Measurements from ENCODE around the gene BICD1. TPM values are rescaled to one million over a fixed set of nuclear protein-coding genes. Genes with fewer than 3 reads are reported as not detected.

BICD1 gene
- polyA plus RNA-seq, 2 donors = 1.7 to 2.0 TPM

GRCh38 chr12:32309811-32310736, 203.4 kb downstream of the BICD1 start:
- 48 to 60% methylated on average over 10 of the region's 10 CpGs for WGBS, 2 donors
- no peaks in the 10 kb centered on the region for H3K27me3 ChIP-seq (ENCODE audit: control insufficient read depth in 1 of 2, insufficient read depth in 2 of 2, low read length in 2 of 2)
- H3K36me3 ChIP-seq (ENCODE audit: control insufficient read depth in 2 of 2, insufficient read depth in 2 of 2, low read length in 1 of 2) = no peaks in the 10 kb centered on the region
- H3K27ac ChIP-seq (ENCODE audit: low read depth in 2 of 2, low read length in 1 of 2) = no peak overlapping the region
- H3K9me3 ChIP-seq (ENCODE audit: control insufficient read depth in 2 of 2, insufficient read depth in 1 of 2, low read depth in 1 of 2, low read length in 1 of 2) = no peaks in the 10 kb centered on the region
- no peak overlapping the region for H3K4me3 ChIP-seq (ENCODE audit: low read depth in 1 of 2, low read length in 2 of 2)
- H3K4me1 ChIP-seq (ENCODE audit: control insufficient read depth in 2 of 2, insufficient read depth in 2 of 2, low read length in 1 of 2) = no peaks in the 10 kb centered on the region

GRCh38 chr12:32312049-32312670, 205.5 kb downstream of the BICD1 start:
- WGBS, 2 donors = 88 to 92% methylated on average over 2 of the region's 2 CpGs
- Histone ChIP-seq H3K4me1 (ENCODE audit: control insufficient read depth in 2 of 2, insufficient read depth in 2 of 2, low read length in 1 of 2) (no peaks in the 10 kb centered on the region), H3K9me3 (ENCODE audit: control insufficient read depth in 2 of 2, insufficient read depth in 1 of 2, low read depth in 1 of 2, low read length in 1 of 2) (no peaks in the 10 kb centered on the region), H3K27ac (ENCODE audit: low read depth in 2 of 2, low read length in 1 of 2) (no peak overlapping the region), H3K27me3 (ENCODE audit: control insufficient read depth in 1 of 2, insufficient read depth in 2 of 2, low read length in 2 of 2) (no peaks in the 10 kb centered on the region), H3K4me3 (ENCODE audit: low read depth in 1 of 2, low read length in 2 of 2) (no peak overlapping the region), H3K36me3 (ENCODE audit: control insufficient read depth in 2 of 2, insufficient read depth in 2 of 2, low read length in 1 of 2) (no peaks in the 10 kb centered on the region)

- H3K27ac ChIP-seq (ENCODE audit: low read depth in 2 of 2, low read length in 1 of 2) = no peak overlapping the region
- no peaks in the 10 kb centered on the region for H3K27me3 ChIP-seq (ENCODE audit: control insufficient read depth in 1 of 2, insufficient read depth in 2 of 2, low read length in 2 of 2)
- H3K9me3 ChIP-seq (ENCODE audit: control insufficient read depth in 2 of 2, insufficient read depth in 1 of 2, low read depth in 1 of 2, low read length in 1 of 2) = no peaks in the 10 kb centered on the region
- WGBS, 2 donors = 85 to 93% methylated on average over 7 of the region's 7 CpGs
- no peaks in the 10 kb centered on the region for H3K4me1 ChIP-seq (ENCODE audit: control insufficient read depth in 2 of 2, insufficient read depth in 2 of 2, low read length in 1 of 2)
- H3K36me3 ChIP-seq (ENCODE audit: control insufficient read depth in 2 of 2, insufficient read depth in 2 of 2, low read length in 1 of 2) = no peaks in the 10 kb centered on the region
- no peak overlapping the region for H3K4me3 ChIP-seq (ENCODE audit: low read depth in 1 of 2, low read length in 2 of 2)
Measured at GRCh38 chr12:32322354-32322753, 215.7 kb downstream of the BICD1 start.

- H3K4me3 ChIP-seq (ENCODE audit: low read depth in 1 of 2, low read length in 2 of 2) = no peak overlapping the region
- H3K27me3 ChIP-seq (ENCODE audit: control insufficient read depth in 1 of 2, insufficient read depth in 2 of 2, low read length in 2 of 2) = no peaks in the 10 kb centered on the region
- no peaks in the 10 kb centered on the region for H3K9me3 ChIP-seq (ENCODE audit: control insufficient read depth in 2 of 2, insufficient read depth in 1 of 2, low read depth in 1 of 2, low read length in 1 of 2)
- no peaks in the 10 kb centered on the region for H3K36me3 ChIP-seq (ENCODE audit: control insufficient read depth in 2 of 2, insufficient read depth in 2 of 2, low read length in 1 of 2)
- H3K4me1 ChIP-seq (ENCODE audit: control insufficient read depth in 2 of 2, insufficient read depth in 2 of 2, low read length in 1 of 2) = no peaks in the 10 kb centered on the region
- 89 to 98% methylated on average over 2 of the region's 2 CpGs for WGBS, 2 donors
- H3K27ac ChIP-seq (ENCODE audit: low read depth in 2 of 2, low read length in 1 of 2) = no peak overlapping the region
Measured at GRCh38 chr12:32331133-32331532, 224.5 kb downstream of the BICD1 start.

- peaks cover 0 to under 1% of the 10 kb centered on the region in 2 donors for H3K36me3 ChIP-seq (ENCODE audit: control insufficient read depth in 2 of 2, insufficient read depth in 2 of 2, low read length in 1 of 2)
- H3K4me3 ChIP-seq (ENCODE audit: low read depth in 1 of 2, low read length in 2 of 2) = no peak overlapping the region
- no peaks in the 10 kb centered on the region for H3K4me1 ChIP-seq (ENCODE audit: control insufficient read depth in 2 of 2, insufficient read depth in 2 of 2, low read length in 1 of 2)
- H3K9me3 ChIP-seq (ENCODE audit: control insufficient read depth in 2 of 2, insufficient read depth in 1 of 2, low read depth in 1 of 2, low read length in 1 of 2) = no peaks in the 10 kb centered on the region
- 73 to 74% methylated on average over 3 of the region's 3 CpGs for WGBS, 2 donors
- H3K27me3 ChIP-seq (ENCODE audit: control insufficient read depth in 1 of 2, insufficient read depth in 2 of 2, low read length in 2 of 2) = no peaks in the 10 kb centered on the region
- H3K27ac ChIP-seq (ENCODE audit: low read depth in 2 of 2, low read length in 1 of 2) = no peak overlapping the region
Measured at GRCh38 chr12:32332446-32332845, 225.8 kb downstream of the BICD1 start.

- H3K27ac ChIP-seq (ENCODE audit: low read depth in 2 of 2, low read length in 1 of 2) = no peak overlapping the region
Measured at GRCh38 chr12:32334371-32334777, 227.7 kb downstream of the BICD1 start.

GRCh38 chr12:32336261-32336660, 229.6 kb downstream of the BICD1 start:
- Histone ChIP-seq H3K36me3 (ENCODE audit: control insufficient read depth in 2 of 2, insufficient read depth in 2 of 2, low read length in 1 of 2) (peaks cover 0 to 3% of the 10 kb centered on the region in 2 donors), H3K4me1 (ENCODE audit: control insufficient read depth in 2 of 2, insufficient read depth in 2 of 2, low read length in 1 of 2) (no peaks in the 10 kb centered on the region), H3K4me3 (ENCODE audit: low read depth in 1 of 2, low read length in 2 of 2) (no peak overlapping the region), H3K9me3 (ENCODE audit: control insufficient read depth in 2 of 2, insufficient read depth in 1 of 2, low read depth in 1 of 2, low read length in 1 of 2) (no peaks in the 10 kb centered on the region), H3K27ac (ENCODE audit: low read depth in 2 of 2, low read length in 1 of 2) (no peak overlapping the region), H3K27me3 (ENCODE audit: control insufficient read depth in 1 of 2, insufficient read depth in 2 of 2, low read length in 2 of 2) (no peaks in the 10 kb centered on the region)
- 85 to 91% methylated on average over 4 of the region's 4 CpGs for WGBS, 2 donors

More at GRCh38 chr12:32334371-32334777, 227.7 kb downstream of the BICD1 start:
- Histone ChIP-seq H3K36me3 (ENCODE audit: control insufficient read depth in 2 of 2, insufficient read depth in 2 of 2, low read length in 1 of 2) (peaks cover 0 to 3% of the 10 kb centered on the region in 2 donors), H3K9me3 (ENCODE audit: control insufficient read depth in 2 of 2, insufficient read depth in 1 of 2, low read depth in 1 of 2, low read length in 1 of 2) (no peaks in the 10 kb centered on the region), H3K4me3 (ENCODE audit: low read depth in 1 of 2, low read length in 2 of 2) (no peak overlapping the region), H3K27me3 (ENCODE audit: control insufficient read depth in 1 of 2, insufficient read depth in 2 of 2, low read length in 2 of 2) (no peaks in the 10 kb centered on the region), H3K4me1 (ENCODE audit: control insufficient read depth in 2 of 2, insufficient read depth in 2 of 2, low read length in 1 of 2) (no peaks in the 10 kb centered on the region)
- WGBS, 2 donors = 75 to 82% methylated on average over 4 of the region's 4 CpGs

GRCh38 chr12:32343496-32343895, 236.8 kb downstream of the BICD1 start:
- 93 to 98% methylated on average over 1 of the region's 1 CpG for WGBS, 2 donors
- Histone ChIP-seq H3K9me3 (ENCODE audit: control insufficient read depth in 2 of 2, insufficient read depth in 1 of 2, low read depth in 1 of 2, low read length in 1 of 2) (no peaks in the 10 kb centered on the region), H3K36me3 (ENCODE audit: control insufficient read depth in 2 of 2, insufficient read depth in 2 of 2, low read length in 1 of 2) (no peaks in the 10 kb centered on the region), H3K4me1 (ENCODE audit: control insufficient read depth in 2 of 2, insufficient read depth in 2 of 2, low read length in 1 of 2) (no peaks in the 10 kb centered on the region), H3K27me3 (ENCODE audit: control insufficient read depth in 1 of 2, insufficient read depth in 2 of 2, low read length in 2 of 2) (no peaks in the 10 kb centered on the region), H3K4me3 (ENCODE audit: low read depth in 1 of 2, low read length in 2 of 2) (no peak overlapping the region), H3K27ac (ENCODE audit: low read depth in 2 of 2, low read length in 1 of 2) (no peak overlapping the region)

- H3K9me3 ChIP-seq (ENCODE audit: control insufficient read depth in 2 of 2, insufficient read depth in 1 of 2, low read depth in 1 of 2, low read length in 1 of 2) = no peaks in the 10 kb centered on the region
- no peaks in the 10 kb centered on the region for H3K36me3 ChIP-seq (ENCODE audit: control insufficient read depth in 2 of 2, insufficient read depth in 2 of 2, low read length in 1 of 2)
- no peak overlapping the region for H3K27ac ChIP-seq (ENCODE audit: low read depth in 2 of 2, low read length in 1 of 2)
- H3K4me3 ChIP-seq (ENCODE audit: low read depth in 1 of 2, low read length in 2 of 2) = no peak overlapping the region
- WGBS, 2 donors = 84 to 87% methylated on average over 7 of the region's 7 CpGs
- H3K4me1 ChIP-seq (ENCODE audit: control insufficient read depth in 2 of 2, insufficient read depth in 2 of 2, low read length in 1 of 2) = no peaks in the 10 kb centered on the region
- H3K27me3 ChIP-seq (ENCODE audit: control insufficient read depth in 1 of 2, insufficient read depth in 2 of 2, low read length in 2 of 2) = no peaks in the 10 kb centered on the region
Measured at GRCh38 chr12:32344047-32344446, 237.4 kb downstream of the BICD1 start.
